Retinal pigment epithelial cell (primary cell): Measurements from ENCODE around the gene RGPD6.
"Not testable (repeated sequence)": the region's sequence is repeated elsewhere in the genome, so short reads cannot be mapped to it uniquely, and the experiment has no call there.

Source experiments
- DNase-seq: peaks from one replicate; pipeline ENCODE4 v3.0.0-alpha.2; 2010; ENCODE audit warnings: low read depth
- H3K4me3 ChIP-seq: 2 replicates; pipeline ENCODE4 v1.5.1; 2011; ENCODE audit warnings: mild to moderate bottlenecking, low read length, control low read depth, moderate library complexity

RGPD6 gene

DNA sequence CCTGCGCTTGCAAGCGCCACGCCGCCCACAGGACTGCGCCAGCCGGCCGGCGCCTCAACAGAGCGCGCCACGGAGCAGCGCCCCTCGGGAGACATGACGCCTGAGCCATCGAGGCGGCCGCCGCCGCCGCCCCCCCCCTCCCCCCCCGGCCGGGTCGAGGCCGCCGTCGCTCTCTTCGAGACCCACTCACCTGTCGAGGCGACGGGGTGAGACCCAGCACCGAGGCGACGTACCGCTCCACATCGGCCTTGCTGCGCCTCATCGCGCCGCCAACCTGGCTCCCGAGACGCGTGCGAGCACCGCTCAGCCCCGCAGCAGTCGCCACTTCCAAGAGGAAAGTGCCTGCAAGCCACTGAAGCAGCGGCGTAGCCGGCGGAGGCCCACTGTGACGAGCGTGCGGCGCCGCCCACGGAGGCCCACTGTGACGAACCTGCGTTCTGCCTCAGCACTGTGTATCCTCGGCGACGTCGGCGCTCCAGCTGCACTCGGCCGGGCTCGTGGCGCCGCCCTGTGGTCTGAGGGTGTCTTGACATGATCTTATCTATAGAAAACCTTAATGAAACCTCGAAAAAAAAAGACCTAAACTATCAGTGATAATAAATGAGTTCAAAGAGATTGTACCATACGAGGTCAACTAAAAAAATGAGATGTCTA, at the start of gene RGPD6:
TSS of gene RGPD6 (minus strand) at position 460 of the 654 bp plus-strand sequence. CDS start at position 262, 198 bp downstream.
- not testable (repeated sequence) for H3K4me3 ChIP-seq, DNase-seq

DNA sequence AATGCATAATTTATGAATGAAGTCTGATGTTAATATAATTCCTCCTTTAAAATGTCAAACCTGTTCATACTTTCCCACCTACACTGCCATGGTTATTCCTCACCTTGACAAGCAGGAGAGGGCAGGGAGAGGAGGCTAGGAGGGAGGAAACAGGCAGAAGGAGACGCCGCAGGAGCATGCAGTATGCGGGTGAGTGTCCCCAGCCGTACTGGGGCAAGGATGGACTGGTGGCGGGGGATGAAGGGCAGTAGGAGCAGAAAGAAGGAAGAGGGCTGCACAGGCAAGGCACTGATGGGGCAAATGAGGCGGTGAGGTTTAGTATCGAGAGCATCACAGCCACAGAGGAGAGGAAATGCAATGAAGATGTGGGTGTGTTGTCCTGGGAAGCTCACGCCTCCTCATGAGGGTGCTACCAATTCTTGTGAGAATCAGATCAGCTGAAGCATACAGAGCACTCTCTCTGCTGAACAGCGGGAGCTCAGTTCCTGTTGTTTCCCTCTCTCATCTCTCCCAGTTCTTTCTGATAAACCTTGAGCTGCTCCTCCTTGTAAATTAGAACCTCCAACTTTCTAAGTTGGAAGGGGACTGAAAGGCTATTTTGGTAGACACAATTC, 42.4 kb upstream of the RGPD6 start:
- not testable (repeated sequence) for DNase-seq, H3K4me3 ChIP-seq

DNA sequence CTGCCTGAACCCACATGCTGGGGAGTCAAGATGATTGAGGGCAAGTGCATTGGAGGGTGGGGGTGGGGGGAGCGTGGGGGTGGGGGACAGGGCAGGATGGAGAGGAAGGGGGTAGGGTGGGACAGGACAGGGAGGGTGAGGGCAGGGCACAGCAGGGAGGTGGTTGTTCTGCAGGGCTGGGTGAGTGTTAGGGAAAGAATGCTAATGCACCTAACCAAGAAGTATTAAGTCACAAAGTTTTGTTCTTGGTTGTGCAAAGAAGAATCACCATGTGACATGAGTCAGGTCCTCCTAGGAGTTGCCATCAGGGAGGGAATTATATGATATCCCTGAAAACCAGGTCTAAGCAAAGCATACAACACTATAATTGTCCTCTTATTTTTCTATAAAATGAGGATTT, 36.9 kb upstream of the RGPD6 start:
- not testable (repeated sequence) for H3K4me3 ChIP-seq, DNase-seq

DNA sequence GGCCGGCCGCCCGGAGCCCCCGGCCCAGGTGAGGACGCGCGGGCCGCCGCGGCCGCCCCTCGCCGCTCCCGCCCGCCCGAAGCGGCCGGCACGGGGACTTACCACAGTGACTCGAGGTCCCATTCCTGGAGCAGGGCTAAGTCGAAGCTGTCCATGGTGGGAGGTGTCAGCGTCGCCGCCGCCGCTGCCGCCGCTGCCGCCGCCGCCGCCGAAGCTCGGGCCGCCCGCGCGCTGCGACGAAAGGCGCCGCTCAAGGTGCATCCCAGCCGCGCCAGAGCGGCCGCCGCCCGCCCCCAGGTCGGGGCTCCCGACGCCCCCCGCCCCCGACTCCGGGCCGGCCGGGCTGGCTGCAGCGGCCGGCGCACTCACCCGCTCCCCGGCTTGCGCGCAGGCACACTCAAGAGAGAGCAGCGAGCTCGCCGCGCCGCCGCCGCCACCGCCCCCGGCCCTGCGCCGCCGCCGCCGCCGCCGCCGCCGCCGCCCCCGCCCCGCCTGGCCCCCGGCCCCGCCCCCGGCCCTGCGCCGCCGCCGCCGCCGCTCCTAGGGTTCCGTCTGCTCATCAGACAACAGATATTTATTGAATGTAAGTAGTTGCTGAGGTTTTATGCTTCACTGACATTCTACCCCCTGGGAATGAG, 33.7 kb upstream of the RGPD6 start:
- DNase-seq, H3K4me3 ChIP-seq: not testable (repeated sequence)

DNA sequence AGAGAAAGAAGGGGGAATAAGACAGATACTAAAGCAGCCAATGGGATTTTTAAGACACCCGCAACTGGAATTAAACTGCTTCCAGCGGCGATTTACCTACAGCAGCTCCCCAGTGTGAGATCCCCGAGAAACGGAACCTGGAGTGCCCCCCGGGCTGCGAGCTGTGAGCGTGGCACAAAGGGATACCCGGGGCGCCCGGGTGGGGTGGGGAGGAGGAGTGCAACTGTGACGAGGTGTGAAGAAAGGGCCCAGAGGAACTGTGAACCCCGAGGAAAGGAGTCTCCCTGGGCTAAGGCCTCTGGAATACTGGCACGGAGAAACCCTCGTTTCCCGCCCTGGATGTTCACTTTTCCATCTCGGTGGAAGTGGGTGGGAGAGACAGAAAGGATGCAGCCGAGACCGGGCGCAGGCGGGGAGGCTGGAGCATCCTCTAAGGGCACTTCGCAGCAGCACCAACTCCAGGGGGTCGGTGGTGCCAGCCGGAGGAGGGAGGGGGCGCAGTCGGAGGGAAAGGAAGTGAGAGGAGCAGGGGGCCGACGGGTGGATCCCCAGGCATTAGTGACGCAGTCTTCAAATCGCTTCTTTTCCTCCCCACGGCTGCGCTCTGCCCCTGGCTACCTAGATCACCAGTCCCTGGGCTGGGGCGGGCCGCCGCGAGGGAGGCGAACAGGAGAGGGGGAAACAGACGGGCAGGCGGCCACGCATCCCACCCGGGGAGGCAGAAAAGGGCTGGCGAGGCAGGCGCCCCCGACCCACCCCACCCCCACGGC, 33.0 kb upstream of the RGPD6 start:
- H3K4me3 ChIP-seq, DNase-seq: not testable (repeated sequence)

DNA sequence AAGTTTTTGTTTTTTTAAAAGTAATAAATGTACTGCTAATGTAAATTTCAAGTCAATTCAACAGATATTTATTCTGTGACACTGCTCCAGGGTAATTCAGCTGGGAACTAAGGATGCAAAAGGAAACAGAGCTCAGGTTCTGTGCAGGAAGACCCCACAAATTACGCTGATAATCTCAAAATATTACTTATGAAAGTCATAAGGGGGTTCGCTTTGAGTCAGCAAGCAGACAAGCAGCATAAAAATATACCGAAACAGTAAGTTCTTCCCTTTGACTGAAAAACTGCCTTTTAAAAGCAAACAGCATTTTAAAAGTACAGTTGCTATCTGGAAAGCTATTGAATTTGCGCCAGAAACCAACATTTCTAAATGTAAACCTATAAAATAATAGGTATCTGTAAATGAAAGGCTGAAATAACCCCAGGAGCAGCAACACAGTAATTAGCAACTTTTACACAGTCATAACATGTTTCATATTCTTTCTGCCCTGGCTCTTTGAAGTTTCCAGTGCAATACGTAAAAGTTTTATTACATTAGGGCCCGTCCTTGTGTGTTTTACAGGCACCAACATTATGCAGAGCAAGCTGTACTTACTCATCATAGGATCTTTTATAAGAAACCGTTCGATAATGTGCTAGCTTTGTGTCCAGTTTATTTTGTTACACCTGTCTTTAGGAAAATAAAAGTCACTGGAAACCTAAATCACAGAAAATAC, 31.9 kb upstream of the RGPD6 start:
- not testable (repeated sequence) for H3K4me3 ChIP-seq, DNase-seq

DNA sequence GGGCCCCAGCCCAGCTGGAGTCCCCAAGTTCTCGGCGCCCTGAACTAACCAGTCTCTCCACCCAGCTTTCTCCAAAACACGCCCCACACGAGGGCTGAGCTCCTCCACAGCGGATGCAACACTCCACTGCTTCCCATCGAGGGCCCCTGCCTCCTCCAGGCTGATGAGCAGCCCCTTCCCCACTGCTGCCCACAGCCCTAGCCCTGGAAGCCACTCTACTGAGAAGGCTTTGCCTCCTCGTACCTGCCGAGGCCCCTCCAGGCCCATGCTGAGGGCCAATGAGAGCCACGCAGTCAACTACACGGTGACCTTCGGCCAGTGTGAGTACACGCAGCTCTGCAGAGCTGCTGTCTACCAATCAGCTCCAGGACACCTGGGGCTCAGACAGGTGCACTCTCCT, 28.0 kb upstream of the RGPD6 start:
- not testable (repeated sequence) for H3K4me3 ChIP-seq, DNase-seq

DNA sequence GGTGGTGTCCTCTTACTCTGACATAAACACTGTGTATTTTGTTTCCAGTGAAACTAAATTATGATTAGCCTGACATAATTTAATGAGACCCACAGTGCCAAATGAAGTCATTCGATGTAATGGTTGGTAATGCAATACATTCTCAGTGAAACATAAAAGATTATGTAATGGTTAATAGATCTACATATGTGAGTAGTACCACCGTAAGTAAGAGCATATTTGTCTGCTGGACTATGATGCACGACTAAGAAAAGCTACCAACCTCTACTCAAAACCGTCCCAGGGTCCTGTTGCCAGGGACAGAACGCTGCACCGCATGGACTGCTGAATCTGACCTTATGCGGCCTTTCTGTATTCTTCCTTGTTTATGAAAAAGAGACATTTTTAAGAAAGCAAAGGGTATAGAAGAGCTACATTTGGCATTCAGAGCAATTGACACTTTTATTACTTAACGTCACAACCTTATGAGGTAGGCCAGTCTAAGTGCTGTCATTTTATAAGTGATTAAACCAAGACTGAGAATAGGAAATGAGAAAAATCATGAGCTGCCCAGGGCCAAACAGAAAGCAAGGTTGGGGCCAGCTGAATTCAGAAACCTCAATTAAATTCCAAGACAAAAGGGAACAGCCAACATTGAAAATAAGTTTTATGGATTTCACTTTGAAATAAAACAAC, 27.0 kb upstream of the RGPD6 start:
- DNase-seq, H3K4me3 ChIP-seq: not testable (repeated sequence)

DNA sequence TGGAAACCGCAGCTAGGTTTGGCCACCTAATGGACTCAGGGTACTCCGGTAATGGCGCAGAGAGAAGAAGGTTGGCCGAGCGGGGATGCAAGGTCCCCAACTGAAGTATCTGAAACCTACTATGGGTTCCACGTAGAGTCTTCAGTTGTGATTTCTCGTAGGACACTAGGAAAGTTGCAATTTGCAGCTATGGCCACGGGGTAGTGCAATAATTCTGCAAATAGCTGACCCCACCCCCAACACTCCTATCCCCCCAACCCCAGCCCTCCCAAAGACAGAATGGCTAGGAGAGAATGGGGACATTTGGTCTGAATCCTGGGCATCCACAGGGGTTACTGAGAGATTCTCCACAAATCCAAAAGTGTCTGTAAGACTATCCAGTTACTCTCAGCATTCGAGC, 25.1 kb upstream of the RGPD6 start:
- not testable (repeated sequence) for H3K4me3 ChIP-seq, DNase-seq

DNA sequence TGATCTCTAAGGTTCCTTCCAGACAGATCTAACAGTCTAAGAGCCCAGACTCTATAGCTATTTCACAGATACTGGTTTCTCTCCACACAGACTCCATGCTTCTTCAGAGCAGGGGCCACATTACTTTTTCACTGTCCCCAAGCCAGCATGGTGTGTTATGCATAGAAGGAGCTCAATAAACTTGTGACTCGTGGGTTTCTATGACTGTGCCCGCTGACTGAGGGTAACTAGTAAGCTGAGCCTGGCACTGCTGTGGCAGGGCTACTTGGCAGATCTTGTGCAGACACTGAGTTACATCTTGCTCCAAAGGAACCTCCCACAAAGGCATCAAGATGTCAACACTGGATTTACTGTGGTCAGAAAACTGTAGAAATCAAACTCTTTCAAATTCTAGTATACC, 15.0 kb upstream of the RGPD6 start:
- H3K4me3 ChIP-seq, DNase-seq: not testable (repeated sequence)

DNA sequence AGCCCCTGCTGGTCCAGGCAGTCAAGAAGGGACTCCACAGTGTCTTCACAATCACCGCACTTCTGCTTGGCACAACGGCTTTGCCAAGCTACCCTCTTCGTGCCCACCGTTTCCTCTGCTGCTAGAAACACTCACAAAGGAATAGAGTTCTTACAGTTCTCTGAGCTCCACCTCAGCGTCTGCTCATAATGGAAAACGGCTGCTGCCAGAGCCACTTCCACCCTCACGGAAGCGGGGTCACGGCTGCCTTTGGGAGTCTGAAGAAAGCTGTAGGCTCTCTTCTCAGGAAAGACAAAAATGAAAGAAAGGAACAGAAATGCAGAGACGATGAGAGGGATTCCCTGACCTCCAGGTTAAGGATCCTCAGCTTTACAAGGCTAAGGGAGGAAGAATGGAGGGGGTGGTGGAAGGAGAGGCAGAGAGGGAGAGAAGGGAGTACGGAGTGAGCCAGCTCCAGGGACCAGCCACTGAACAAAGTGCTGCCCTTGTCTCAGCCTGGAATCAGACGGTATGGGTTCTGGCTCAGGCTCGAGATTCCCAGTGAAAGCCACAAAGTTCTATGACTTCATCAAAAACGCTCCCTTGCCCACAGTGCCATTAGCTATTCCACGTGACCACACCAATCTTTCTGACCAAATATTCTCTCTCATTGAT, 12.8 kb upstream of the RGPD6 start:
- not testable (repeated sequence) for DNase-seq

DNA sequence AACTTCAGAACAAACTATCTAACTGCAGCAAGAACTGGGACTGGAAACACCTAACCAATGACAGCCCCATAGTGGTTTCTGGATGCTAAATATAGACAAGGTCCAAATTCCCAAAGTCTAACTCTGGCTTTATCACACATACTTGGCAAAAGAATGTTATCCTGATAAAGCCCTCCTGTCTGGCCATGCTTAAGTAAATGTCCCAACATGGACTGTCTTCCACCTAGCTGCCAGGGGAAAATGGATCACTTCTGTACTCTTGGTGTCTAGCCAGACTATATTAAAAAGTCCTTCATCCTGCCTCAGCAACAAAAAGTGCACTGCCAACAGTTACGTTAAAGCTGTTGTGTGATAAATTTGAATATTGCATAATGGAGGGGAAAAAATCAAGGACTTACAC, 11.5 kb upstream of the RGPD6 start:
- not testable (repeated sequence) for H3K4me3 ChIP-seq, DNase-seq

More for the DNA sequence above, 12.8 kb upstream of the RGPD6 start:
- not testable (repeated sequence) for H3K4me3 ChIP-seq

DNA sequence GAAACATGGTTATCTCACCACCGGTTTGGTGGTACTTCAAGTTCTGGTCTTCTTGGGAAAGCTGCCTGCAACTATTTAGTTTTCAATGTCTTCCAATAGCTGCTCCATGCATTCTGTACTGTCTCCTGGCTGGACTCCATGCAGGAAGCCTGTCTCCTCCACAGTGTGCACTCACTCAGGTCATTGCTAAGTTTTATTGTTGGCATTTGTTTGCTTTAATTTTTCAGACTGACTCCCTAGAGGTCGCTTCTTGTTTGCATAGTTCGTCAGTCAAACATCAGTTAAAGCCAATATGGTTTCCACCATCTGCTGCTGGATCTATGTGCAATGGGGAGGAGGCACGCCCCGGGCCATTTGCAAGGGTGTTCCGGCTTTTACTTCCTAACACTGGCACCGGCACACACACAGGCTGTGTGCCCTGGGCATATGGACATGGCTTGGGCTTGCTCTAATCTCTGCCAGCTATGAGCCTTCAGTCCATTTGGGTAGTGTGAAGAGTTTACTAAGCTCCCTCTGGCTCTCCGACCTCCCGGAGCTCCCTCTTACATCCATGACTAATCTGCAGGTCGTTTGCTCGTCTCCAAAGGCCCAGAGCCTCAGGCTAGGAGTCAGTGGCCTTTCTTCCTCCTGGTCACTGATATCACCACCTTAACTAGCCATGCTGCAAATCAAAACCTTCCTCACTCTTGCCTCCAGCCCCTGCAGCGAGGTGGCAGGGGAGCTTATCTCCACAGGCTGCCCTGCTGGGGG, 2.4 kb upstream of the RGPD6 start:
- not testable (repeated sequence) for H3K4me3 ChIP-seq

DNA sequence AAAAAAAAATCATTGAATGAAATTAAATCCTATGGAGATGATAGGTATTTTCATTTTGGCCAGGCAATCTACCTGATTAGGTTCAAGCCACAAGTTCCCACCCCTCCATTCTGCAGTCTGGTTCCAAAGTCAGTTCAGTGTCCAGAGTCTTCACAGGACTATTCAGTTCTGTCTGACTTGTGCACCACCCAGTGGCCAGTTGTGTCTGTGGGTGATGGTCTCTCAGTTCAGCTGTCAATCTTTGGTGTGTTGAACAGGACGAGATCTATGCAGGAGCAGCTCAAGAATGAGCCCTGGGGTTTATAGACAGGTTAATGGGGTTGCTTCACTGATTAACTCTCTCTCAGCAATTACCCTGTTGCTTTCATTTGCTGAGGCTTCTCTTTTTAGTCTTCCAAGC, 1.4 kb upstream of the RGPD6 start:
- DNase-seq, H3K4me3 ChIP-seq: not testable (repeated sequence)

More for the DNA sequence above, 2.4 kb upstream of the RGPD6 start:
- not testable (repeated sequence) for DNase-seq

DNA sequence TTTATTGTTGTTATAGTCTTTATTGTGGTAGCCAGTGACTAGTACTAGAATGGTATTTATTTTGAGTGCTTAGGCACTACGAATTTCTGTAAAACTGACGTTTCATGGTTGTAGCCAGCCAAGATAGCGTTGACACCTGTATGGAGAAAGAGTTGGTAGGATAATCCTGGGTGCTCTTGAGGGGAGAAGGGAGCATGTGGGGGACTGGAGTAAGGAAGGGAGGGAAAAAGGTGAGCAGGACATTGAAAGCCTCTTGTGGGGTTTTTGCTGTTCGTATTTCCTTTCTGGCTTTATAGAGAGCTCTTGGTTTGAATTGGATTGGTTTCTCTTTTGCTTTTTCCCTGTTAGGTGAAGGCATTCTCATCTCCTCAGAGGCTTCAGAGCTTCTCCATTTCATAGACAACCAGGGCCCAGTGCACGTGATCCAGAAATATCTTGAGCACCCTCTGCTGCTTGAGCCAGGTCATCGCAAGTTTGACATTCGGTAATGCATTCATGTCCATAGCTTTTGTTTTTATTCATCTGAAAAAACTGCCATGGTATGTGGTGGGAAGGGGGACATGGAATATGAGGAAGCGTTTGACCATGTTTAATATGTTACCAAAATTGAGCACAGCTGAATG, 77.2 kb downstream of the RGPD6 start:
- DNase-seq, H3K4me3 ChIP-seq: not testable (repeated sequence)

DNA sequence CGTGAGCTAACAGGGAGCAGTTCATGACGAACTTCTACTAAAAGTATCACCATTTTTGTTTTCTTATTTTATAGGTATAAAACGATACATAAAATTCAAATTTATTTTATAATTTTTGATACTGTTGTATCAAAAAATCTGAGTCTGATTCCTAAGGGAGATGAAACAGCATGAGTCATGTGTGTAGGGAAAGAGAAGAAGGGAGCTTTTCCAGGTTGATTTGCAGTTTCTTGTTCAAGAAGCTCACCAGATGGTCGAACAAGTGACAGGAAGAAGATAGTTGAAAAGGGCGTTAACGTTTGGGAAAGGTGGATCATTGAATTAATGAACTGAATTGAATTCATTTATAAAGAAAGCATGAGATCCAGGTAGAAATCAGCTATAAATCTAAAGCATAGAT, 81.0 kb downstream of the RGPD6 start:
- not testable (repeated sequence) for DNase-seq, H3K4me3 ChIP-seq

DNA sequence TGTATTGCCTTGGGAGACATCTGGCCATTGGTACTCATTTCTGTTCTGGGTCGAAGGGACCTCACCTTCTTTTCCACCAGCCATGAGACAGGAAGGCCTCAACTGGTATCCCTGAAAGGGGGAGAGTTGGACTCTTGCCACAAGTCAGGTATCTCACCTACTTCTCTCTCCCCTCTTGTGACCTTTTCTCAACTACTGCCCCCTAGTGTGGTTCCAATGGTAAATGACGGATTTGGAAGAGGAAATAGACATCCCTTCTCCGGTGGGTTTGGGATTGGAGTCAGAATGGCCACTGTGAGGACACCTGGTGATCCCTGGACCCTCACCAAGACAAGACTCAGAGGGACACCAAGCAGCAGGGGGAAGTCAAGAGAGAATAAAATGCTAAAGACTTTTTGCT, 82.5 kb downstream of the RGPD6 start:
- H3K4me3 ChIP-seq, DNase-seq: not testable (repeated sequence)
